Endothelial cell of umbilical vein (primary cell): Measurements from ENCODE around the gene PRDX1. TPM values are rescaled to one million over a fixed set of nuclear protein-coding genes. Genes with fewer than 3 reads are reported as not detected.

Source experiments
- Bru-seq: library from RNA; stranded (reverse); fragments of 400-500 nt; gene quantifications from one replicate; lab custom pipeline; 2021; lab: Mats Ljungman, UMichigan
- BruChase-seq, 2 experiments: library from RNA; stranded (reverse); fragments of 400-500 nt; gene quantifications; one replicate each; lab custom pipeline; 2021; lab: Mats Ljungman, UMichigan
- BruUV-seq: library from RNA; stranded (reverse); fragments of 400-500 nt; replicated peaks from 2 replicates; lab custom pipeline; 2021; lab: Mats Ljungman, UMichigan
- CTCF ChIA-PET: fragments of 300-600, 350-600 bp; sonication (Branson Sonifier 250); formaldehyde crosslinking; loops from one replicate; lab custom pipeline; 2021; ENCODE audit warnings: antibody characterized with exemption, inconsistent platforms; lab: Charles Lee
- POLR2A ChIA-PET: fragments of 300-600, 350-600 bp; sonication (Branson Sonifier 250); formaldehyde crosslinking; loops from one replicate; lab custom pipeline; 2021; ENCODE audit warnings: antibody characterized with exemption, inconsistent platforms; lab: Charles Lee
- DNase-seq: peaks from one replicate; pipeline ENCODE4 v3.0.0-alpha.2; 2011; ENCODE audit warnings: low read depth, low spot score
- FAIRE-seq: peaks from 2 replicates; lab custom pipeline; 2011; peaks lifted over from hg19 to GRCh38; lab: Jason Lieb, UNC
- H2AFZ ChIP-seq: 2 replicates; pipeline ENCODE4 v1.6.0; 2012; ENCODE audit warnings: low read depth, low read length, control low read depth, inconsistent platforms
- H3K27ac ChIP-seq: 2 replicates; pipeline ENCODE4 v1.5.1; 2011; ENCODE audit warnings: low read depth, mild to moderate bottlenecking, control low read depth, low read length, moderate library complexity; ENCODE audit not compliant: insufficient read depth
- H3K27me3 ChIP-seq, 2 experiments: 2 replicates each; pipeline versions ENCODE4 v1.6.0 to v1.6.1; 2011; ENCODE audit warnings: low read length in 2 of 2, mixed read lengths in 1 of 2; ENCODE audit not compliant: control insufficient read depth in 2 of 2, insufficient read depth in 2 of 2
- H3K36me3 ChIP-seq, 2 experiments: 2 replicates in 1 of 2; 3 replicates in 1 of 2; pipeline ENCODE4 v1.5.1; 2011; ENCODE audit warnings: low read length in 2 of 2, mild to moderate bottlenecking in 1 of 2, moderate library complexity in 1 of 2; ENCODE audit not compliant: control insufficient read depth in 2 of 2, insufficient read depth in 2 of 2; ENCODE audit errors: extremely low read depth in 1 of 2
- H3K4me1 ChIP-seq: 3 replicates; pipeline ENCODE4 v1.5.1; 2011; ENCODE audit warnings: mild to moderate bottlenecking, low read length; ENCODE audit not compliant: control insufficient read depth, insufficient read depth; ENCODE audit errors: extremely low read depth
- H3K4me2 ChIP-seq: 2 replicates; pipeline ENCODE4 v1.6.1; 2011; ENCODE audit warnings: low read length, control low read depth, mixed read lengths; ENCODE audit not compliant: insufficient read depth
- H3K4me3 ChIP-seq, 3 experiments: fragments of 200-600 bp in 1 of 3; sonication (generic), shearing (Covaris generic) in 1 of 3; replicated peaks in 1 of 3; 2 replicates each; pipeline ENCODE4 v1.5.1; 2011 to 2016; ENCODE audit warnings: control low read depth in 3 of 3, low read length in 3 of 3, mild to moderate bottlenecking in 2 of 3, inconsistent platforms in 1 of 3, low read depth in 1 of 3, moderate library complexity in 1 of 3; ENCODE audit not compliant: insufficient read depth in 1 of 3
- H3K79me2 ChIP-seq: 2 replicates; pipeline ENCODE4 v1.6.0; 2012; ENCODE audit warnings: low read length, inconsistent platforms; ENCODE audit not compliant: control insufficient read depth, insufficient read depth
- H3K9ac ChIP-seq: replicated peaks from 2 replicates; pipeline ENCODE3; 2011; ENCODE audit warnings: low read length, control low read depth; ENCODE audit not compliant: insufficient read depth; ENCODE audit errors: extremely low read depth
- H3K9me1 ChIP-seq: replicated peaks from 3 replicates; pipeline ENCODE4 v1.6.0; 2011; ENCODE audit warnings: mild to moderate bottlenecking, low read length; ENCODE audit not compliant: control insufficient read depth, insufficient read depth; ENCODE audit errors: extremely low read depth
- H3K9me3 ChIP-seq: replicated peaks from 2 replicates; pipeline ENCODE4 v1.5.1; 2012; ENCODE audit warnings: low read length, inconsistent platforms; ENCODE audit not compliant: control insufficient read depth, insufficient read depth
- H4K20me1 ChIP-seq: replicated peaks from 2 replicates; pipeline ENCODE3; 2011; ENCODE audit warnings: mild to moderate bottlenecking, low read length; ENCODE audit not compliant: control insufficient read depth, insufficient read depth; ENCODE audit errors: extremely low read depth
- CTCF ChIP-seq, 2 donors: IDR thresholded peaks; 1 replicate in 1 of 2; 2 replicates in 1 of 2; pipeline ENCODE4 v1.5.1; 2011; ENCODE audit warnings: low read length in 2 of 2, mild to moderate bottlenecking in 2 of 2, moderate library complexity in 2 of 2, control low read depth in 1 of 2, inconsistent platforms in 1 of 2, low read depth in 1 of 2; ENCODE audit not compliant: insufficient read depth in 1 of 2; ENCODE audit errors: extremely low read depth in 1 of 2
- EZH2 ChIP-seq: IDR thresholded peaks from 2 replicates; pipeline ENCODE4 v1.6.1; 2012; ENCODE audit warnings: borderline replicate concordance, low read depth, mild to moderate bottlenecking, moderate library complexity, low read length, inconsistent platforms; ENCODE audit not compliant: severe bottlenecking
- FOS ChIP-seq: IDR thresholded peaks from 2 replicates; pipeline ENCODE4 v1.6.1; 2011; ENCODE audit warnings: mild to moderate bottlenecking, low read length, moderate library complexity, borderline replicate concordance; ENCODE audit not compliant: insufficient read depth
- GATA2 ChIP-seq: IDR thresholded peaks from 2 replicates; pipeline ENCODE4 v1.7.0; 2011; ENCODE audit warnings: low read depth, mild to moderate bottlenecking, moderate library complexity, mixed read lengths, low read length; ENCODE audit not compliant: insufficient read length, insufficient read depth
- JUN ChIP-seq: IDR thresholded peaks from 2 replicates; pipeline ENCODE4 v1.6.1; 2011; ENCODE audit warnings: borderline replicate concordance, low read depth; ENCODE audit not compliant: insufficient read length, insufficient read depth
- MAX ChIP-seq: IDR thresholded peaks from 2 replicates; pipeline ENCODE4 v1.6.1; 2011; ENCODE audit not compliant: insufficient read depth, insufficient read length
- MYC ChIP-seq: IDR thresholded peaks from one replicate; pipeline ENCODE4 v1.6.1; 2011; ENCODE audit warnings: mild to moderate bottlenecking, low read depth, low read length
- POLR2A ChIP-seq: IDR thresholded peaks from 2 replicates; pipeline ENCODE4 v1.6.1; 2012; ENCODE audit warnings: low read depth, mild to moderate bottlenecking, control low read depth, low read length
- POLR2AphosphoS5 ChIP-seq: IDR thresholded peaks from 2 replicates; pipeline ENCODE4 v1.6.1; 2012; ENCODE audit warnings: low read depth, mild to moderate bottlenecking, control low read depth, low read length, moderate library complexity; ENCODE audit not compliant: insufficient read depth
- dilution Hi-C: fragments of 300-500 bp; cut with MboI; formaldehyde crosslinking; loops from one replicate; pipeline ENCODE4 v1.15.0; 2019; ENCODE audit warnings: low sequenced_read_pairs; ENCODE audit not compliant: extremely low pct_ligation_motif_present
- intact Hi-C: fragments of 100-400 bp; cut with micrococcal nuclease; formaldehyde crosslinking; loops from one replicate; pipeline ENCODE4 v1.10.0; 2022
- long read RNA-seq: library from polyadenylated mRNA; stranded (forward); transcript quantifications from one replicate; pipeline ENCODE4 v2.0.0, GENCODE V29; 2021
- polyA minus RNA-seq, 3 experiments: library from RNA; depleted of rRNA, polyadenylated mRNA; stranded (reverse); fragments of >200 nt; gene quantifications; 1 replicate in 1 of 3; 2 replicates in 2 of 3; pipeline ENCODE4 v1.2.3, GENCODE V29; 2011
- polyA plus RNA-seq, 4 experiments: library from polyadenylated mRNA; depleted of rRNA in 3 of 4; stranded (reverse) in 3 of 4; unstranded in 1 of 4; fragments of >200 nt; gene quantifications; 2 replicates each; pipeline versions ENCODE4 v1.2.1 to v1.2.3, GENCODE V29; 2011 to 2012; ENCODE audit warnings: missing spikeins in 1 of 4
- total RNA-seq: library from RNA; stranded (reverse); gene quantifications from 2 replicates; pipeline ENCODE4 v1.2.3, GENCODE V29; 2021

PRDX1 gene
- 681 and 685 TPM in 2 replicates for total RNA-seq
- polyA plus RNA-seq: 500 and 622 TPM in 2 replicates
- polyA plus RNA-seq (2011; cell fraction: cytosol; rRNA removed): 609 and 648 TPM in 2 replicates
- polyA plus RNA-seq (2011; cell fraction: nucleus; rRNA removed): 266 and 322 TPM in 2 replicates
- polyA plus RNA-seq (2012): 755 and 1,222 TPM in 2 replicates
- 370 and 390 TPM in 2 replicates for polyA minus RNA-seq
- polyA minus RNA-seq (2011; cell fraction: cytosol; rRNA and poly(A)+ RNA removed): 392 TPM
- polyA minus RNA-seq (2011; cell fraction: nucleus; rRNA and poly(A)+ RNA removed): 79.7 and 90.1 TPM in 2 replicates
- Bru-seq, nascent RNA: percentile 94 among the genes with signal in this experiment
- percentile 98 among the genes with signal in this experiment for BruChase-seq, experiment 1, labeled RNA remaining after a 6-hour chase
- percentile 95 among the genes with signal in this experiment for BruChase-seq, experiment 2, labeled RNA remaining after a 2-hour chase
- long read RNA-seq, transcript PRDX1-202 (6 exons, 1,021 nt): major isoform, 1,236 of 1,573 reads
- long read RNA-seq, partial matches to known transcripts: 309 of 1,573 reads
- long read RNA-seq, other reads (novel, unspliced or antisense): 26 of 1,573 reads

- Histone ChIP-seq H3K9me3 (no peaks in the 10 kb centered on the region), H3K79me2 (peaks cover 45% of the 10 kb centered on the region), H3K27ac (peak within 1 kb of the TSS; percentile 87), H2AFZ (peak within 1 kb of the TSS; percentile 45), H3K9ac (peak within 1 kb of the TSS; percentile 84), H3K4me2 (peak within 1 kb of the TSS; percentile 72), H3K36me3 (peaks cover 6% of the 10 kb centered on the region in 2 experiments), H3K4me1 (peaks cover 19% of the 10 kb centered on the region), H3K9me1 (no peaks in the 10 kb centered on the region), H4K20me1 (no peaks in the 10 kb centered on the region), H3K27me3 (no peaks in the 10 kb centered on the region), H3K4me3 (peak within 1 kb of the TSS; percentile 79 to 86 (median 80))
- FAIRE-seq (peak; percentile 89), DNase-seq (peak; percentile 96)
- TSS peak; percentile 61 for BruUV-seq
- TF ChIP-seq EZH2 (no peak), POLR2A (peak; percentile 100), MYC (no peak), JUN (no peak), CTCF (IDR thresholded peaks at IDR 0.05; ENCODE audit: extremely low read depth in 1 of 2, insufficient read depth in 1 of 2, low read depth in 1 of 2, low read length in 2 of 2) (no peak), POLR2AphosphoS5 (peak; percentile 100), FOS (peak; percentile 23), MAX (no peak), GATA2 (no peak)
- POLR2A ChIA-PET: interaction anchor here (0.5 to 5.1 kb wide), 43 partner anchors 10 to 721 kb away, joined by 3 to 83 read pairs (median 5); partner anchors contain the start of genes AKR1A1, CCDC163, GPBP1L1 and HECTD3
- intact Hi-C loops: loop anchor here (1.0 to 2.0 kb wide), 4 partner anchors 22 to 165 kb away; partner anchors contain the start of genes AKR1A1 and GPBP1L1
- dilution Hi-C loops: no loop called here
- CTCF ChIA-PET: interaction anchor here (0.6 to 2.8 kb wide), 8 partner anchors 8 to 162 kb away, joined by 3 to 60 read pairs (median 6); partner anchors contain the start of genes AKR1A1, CCDC163, MMACHC and TESK2
Observed at GRCh38 chr1:45521413-45522323, at the start of gene PRDX1. Gene PRDX1 (minus strand): TSS chr1:45521884. CDS start chr1:45519043, 2,841 bp downstream.
